HepG2 (cell line): ENCODE data around the gene MTF1. TPM values are rescaled to one million over a fixed set of nuclear protein-coding genes. Genes with fewer than 3 reads are reported as not detected.

Experiments
- MBD4 ChIP-seq: IDR thresholded peaks from 2 replicates; pipeline ENCODE4 v1.6.1; 2012; ENCODE audit warnings: low read length, inconsistent platforms, borderline replicate concordance
- MBNL3 ChIP-seq: fragments of 250-450 bp; sonication (Bioruptor Pico); conservative IDR thresholded peaks from 2 replicates; pipeline ENCODE4 v1.8.0; 2022; ENCODE audit warnings: mild to moderate bottlenecking, inconsistent platforms
- PBX2 ChIP-seq: IDR thresholded peaks from 2 replicates; pipeline ENCODE4 v1.6.1; 2016; ENCODE audit warnings: control low read depth
- PBX3 ChIP-seq: sonication (generic); formaldehyde crosslinking; IDR thresholded peaks from 2 replicates; pipeline ENCODE4 v1.8.1; 2023; ENCODE audit warnings: missing genetic modification reagents, inconsistent platforms, borderline replicate concordance
- SATB2 ChIP-seq: sonication (generic); formaldehyde crosslinking; IDR thresholded peaks from 2 replicates; pipeline ENCODE4 v1.5.0; 2020; ENCODE audit warnings: missing genetic modification reagents
- ZBTB46 ChIP-seq: sonication (generic); formaldehyde crosslinking; IDR thresholded peaks from 2 replicates; pipeline ENCODE4 v1.4.0; 2020; ENCODE audit warnings: mild to moderate bottlenecking, missing genetic modification reagents, borderline replicate concordance
- ZFP62 ChIP-seq: sonication (generic); formaldehyde crosslinking; IDR thresholded peaks from 2 replicates; pipeline ENCODE4 v1.4.0; 2020; ENCODE audit warnings: missing genetic modification reagents
- ZFY ChIP-seq: sonication (generic); formaldehyde crosslinking; IDR thresholded peaks from 2 replicates; pipeline ENCODE4 v1.4.0; 2020; ENCODE audit warnings: missing genetic modification reagents
- ZNF281 ChIP-seq: sonication (generic); formaldehyde crosslinking; IDR thresholded peaks from 2 replicates; pipeline ENCODE4 v1.4.0; 2020; ENCODE audit warnings: missing genetic modification reagents, borderline replicate concordance
- polyA plus RNA-seq, 8 experiments: library from polyadenylated mRNA; depleted of rRNA in 3 of 8; stranded (reverse) in 7 of 8; unstranded in 1 of 8; fragments of >200 nt; fragmentation: Illumina TruSeq in 4 of 8; extraction: Trizol in 4 of 8; gene quantifications; 2 replicates each; pipeline versions ENCODE4 v1.2.1 to v1.2.3, GENCODE V29; 2011 to 2016; ENCODE audit warnings: low read depth in 4 of 8, missing spikeins in 1 of 8, mixed read lengths in 1 of 8; ENCODE audit not compliant: insufficient read depth in 1 of 8
- total RNA-seq, 5 experiments: library from RNA; depleted of rRNA; stranded (reverse); fragments of >200 nt; fragmentation: Illumina TruSeq; extraction: Trizol; gene quantifications; 2 replicates each; pipeline ENCODE4 v1.2.3, GENCODE V29; 2016; ENCODE audit warnings: low read depth in 1 of 5
- TF ChIP-seq, protein P1 (sequence below): sonication (generic); formaldehyde crosslinking; IDR thresholded peaks from 2 replicates; pipeline ENCODE4 v1.9.0; 2021; ENCODE audit warnings: mild to moderate bottlenecking, missing genetic modification reagents
- TF ChIP-seq, protein P2 (sequence below): sonication (generic); formaldehyde crosslinking; IDR thresholded peaks from 2 replicates; pipeline ENCODE4 v1.9.0; 2021; ENCODE audit warnings: missing genetic modification reagents, borderline replicate concordance

The MTF1 gene
- total and polyA plus RNA-seq, 2 of the 13 experiments (the other 11 are each of a cell fraction or from before 2014, with no cell fraction given) = 2.4 to 3.3 TPM

DNA sequence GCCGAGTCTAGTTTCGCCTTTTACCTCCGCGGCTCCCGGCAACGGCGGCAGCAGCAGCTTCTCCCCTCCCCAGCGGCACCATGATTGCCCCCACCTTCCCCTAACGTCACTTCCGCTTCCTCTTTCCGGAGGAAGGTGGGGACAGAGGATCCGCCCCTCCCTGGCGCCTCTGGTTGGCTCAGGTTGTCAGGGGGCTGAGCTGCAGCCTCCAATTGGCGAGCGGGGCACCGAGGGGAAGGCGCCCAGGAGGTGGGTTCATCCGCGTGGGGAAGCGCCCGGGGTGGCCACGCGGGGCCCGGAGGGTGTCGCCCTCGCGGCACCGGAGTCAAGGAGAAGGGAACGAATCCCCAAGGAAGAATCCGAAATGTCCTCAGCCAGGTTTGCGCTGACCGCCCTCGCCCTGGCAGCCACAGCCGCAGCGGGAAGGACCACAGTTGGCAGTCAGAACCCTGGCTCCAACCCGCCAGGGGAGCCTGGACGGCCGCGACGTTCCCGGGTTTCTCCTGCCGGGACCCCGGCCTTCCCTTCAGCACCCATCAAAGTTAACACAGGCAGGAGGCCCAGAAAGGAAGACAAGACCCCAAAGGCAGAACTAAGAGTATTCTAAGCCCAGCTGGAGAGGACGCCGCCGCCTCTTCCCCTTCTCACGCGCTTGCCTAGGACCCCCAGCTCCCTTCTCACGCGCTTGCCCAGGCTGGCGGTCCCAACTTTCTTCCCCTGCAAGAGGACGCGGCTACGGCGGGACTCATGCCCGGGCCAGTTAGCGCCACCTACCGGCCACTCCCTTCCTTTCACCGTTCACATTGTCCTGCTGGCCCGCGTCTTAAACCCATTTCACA is at the start of gene MTF1 (continued):
- TF ChIP-seq, protein P1, sequence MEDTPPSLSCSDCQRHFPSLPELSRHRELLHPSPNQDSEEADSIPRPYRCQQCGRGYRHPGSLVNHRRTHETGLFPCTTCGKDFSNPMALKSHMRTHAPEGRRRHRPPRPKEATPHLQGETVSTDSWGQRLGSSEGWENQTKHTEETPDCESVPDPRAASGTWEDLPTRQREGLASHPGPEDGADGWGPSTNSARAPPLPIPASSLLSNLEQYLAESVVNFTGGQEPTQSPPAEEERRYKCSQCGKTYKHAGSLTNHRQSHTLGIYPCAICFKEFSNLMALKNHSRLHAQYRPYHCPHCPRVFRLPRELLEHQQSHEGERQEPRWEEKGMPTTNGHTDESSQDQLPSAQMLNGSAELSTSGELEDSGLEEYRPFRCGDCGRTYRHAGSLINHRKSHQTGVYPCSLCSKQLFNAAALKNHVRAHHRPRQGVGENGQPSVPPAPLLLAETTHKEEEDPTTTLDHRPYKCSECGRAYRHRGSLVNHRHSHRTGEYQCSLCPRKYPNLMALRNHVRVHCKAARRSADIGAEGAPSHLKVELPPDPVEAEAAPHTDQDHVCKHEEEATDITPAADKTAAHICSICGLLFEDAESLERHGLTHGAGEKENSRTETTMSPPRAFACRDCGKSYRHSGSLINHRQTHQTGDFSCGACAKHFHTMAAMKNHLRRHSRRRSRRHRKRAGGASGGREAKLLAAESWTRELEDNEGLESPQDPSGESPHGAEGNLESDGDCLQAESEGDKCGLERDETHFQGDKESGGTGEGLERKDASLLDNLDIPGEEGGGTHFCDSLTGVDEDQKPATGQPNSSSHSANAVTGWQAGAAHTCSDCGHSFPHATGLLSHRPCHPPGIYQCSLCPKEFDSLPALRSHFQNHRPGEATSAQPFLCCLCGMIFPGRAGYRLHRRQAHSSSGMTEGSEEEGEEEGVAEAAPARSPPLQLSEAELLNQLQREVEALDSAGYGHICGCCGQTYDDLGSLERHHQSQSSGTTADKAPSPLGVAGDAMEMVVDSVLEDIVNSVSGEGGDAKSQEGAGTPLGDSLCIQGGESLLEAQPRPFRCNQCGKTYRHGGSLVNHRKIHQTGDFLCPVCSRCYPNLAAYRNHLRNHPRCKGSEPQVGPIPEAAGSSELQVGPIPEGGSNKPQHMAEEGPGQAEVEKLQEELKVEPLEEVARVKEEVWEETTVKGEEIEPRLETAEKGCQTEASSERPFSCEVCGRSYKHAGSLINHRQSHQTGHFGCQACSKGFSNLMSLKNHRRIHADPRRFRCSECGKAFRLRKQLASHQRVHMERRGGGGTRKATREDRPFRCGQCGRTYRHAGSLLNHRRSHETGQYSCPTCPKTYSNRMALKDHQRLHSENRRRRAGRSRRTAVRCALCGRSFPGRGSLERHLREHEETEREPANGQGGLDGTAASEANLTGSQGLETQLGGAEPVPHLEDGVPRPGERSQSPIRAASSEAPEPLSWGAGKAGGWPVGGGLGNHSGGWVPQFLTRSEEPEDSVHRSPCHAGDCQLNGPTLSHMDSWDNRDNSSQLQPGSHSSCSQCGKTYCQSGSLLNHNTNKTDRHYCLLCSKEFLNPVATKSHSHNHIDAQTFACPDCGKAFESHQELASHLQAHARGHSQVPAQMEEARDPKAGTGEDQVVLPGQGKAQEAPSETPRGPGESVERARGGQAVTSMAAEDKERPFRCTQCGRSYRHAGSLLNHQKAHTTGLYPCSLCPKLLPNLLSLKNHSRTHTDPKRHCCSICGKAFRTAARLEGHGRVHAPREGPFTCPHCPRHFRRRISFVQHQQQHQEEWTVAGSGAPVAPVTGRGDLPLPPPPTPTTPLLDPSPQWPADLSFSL = no peak
- TF ChIP-seq MBNL3 (CRISPR knock-in tag) (no peak), SATB2 (CRISPR knock-in tag) (no peak), PBX2 (CRISPR knock-in tag) (no peak), MBD4 (no peak), ZFP62 (no peak), PBX3 (CRISPR knock-in tag) (no peak), ZNF281 (CRISPR knock-in tag) (no peak), ZFY (CRISPR knock-in tag) (peak; percentile 84), ZBTB46 (no peak)
- TF ChIP-seq, protein P2, sequence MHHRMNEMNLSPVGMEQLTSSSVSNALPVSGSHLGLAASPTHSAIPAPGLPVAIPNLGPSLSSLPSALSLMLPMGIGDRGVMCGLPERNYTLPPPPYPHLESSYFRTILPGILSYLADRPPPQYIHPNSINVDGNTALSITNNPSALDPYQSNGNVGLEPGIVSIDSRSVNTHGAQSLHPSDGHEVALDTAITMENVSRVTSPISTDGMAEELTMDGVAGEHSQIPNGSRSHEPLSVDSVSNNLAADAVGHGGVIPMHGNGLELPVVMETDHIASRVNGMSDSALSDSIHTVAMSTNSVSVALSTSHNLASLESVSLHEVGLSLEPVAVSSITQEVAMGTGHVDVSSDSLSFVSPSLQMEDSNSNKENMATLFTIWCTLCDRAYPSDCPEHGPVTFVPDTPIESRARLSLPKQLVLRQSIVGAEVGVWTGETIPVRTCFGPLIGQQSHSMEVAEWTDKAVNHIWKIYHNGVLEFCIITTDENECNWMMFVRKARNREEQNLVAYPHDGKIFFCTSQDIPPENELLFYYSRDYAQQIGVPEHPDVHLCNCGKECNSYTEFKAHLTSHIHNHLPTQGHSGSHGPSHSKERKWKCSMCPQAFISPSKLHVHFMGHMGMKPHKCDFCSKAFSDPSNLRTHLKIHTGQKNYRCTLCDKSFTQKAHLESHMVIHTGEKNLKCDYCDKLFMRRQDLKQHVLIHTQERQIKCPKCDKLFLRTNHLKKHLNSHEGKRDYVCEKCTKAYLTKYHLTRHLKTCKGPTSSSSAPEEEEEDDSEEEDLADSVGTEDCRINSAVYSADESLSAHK (CRISPR knock-in tag) = no peak
